HG03066 (cell line): ENCODE measurements around the gene RNF220.

Source experiments
- ATAC-seq: cut with Tn5 transposase; IDR thresholded peaks from one replicate; pipeline ENCODE4 v1.9.1; 2021; ENCODE audit warnings: low read depth; ENCODE audit not compliant: unreplicated experiment

The RNF220 gene

GRCh38 chr1:44631333-44631646, 226.2 kb downstream of the RNF220 start:
- no peak for ATAC-seq

GRCh38 chr1:44631647-44632539, 226.8 kb downstream of the RNF220 start:
- peak; percentile 70 for ATAC-seq

- ATAC-seq = no peak
These were observed 227.5 kb downstream of the RNF220 start for GRCh38 chr1:44632598-44632997.

GRCh38 chr1:44634606-44635189, 229.6 kb downstream of the RNF220 start:
- ATAC-seq = no peak

GRCh38 chr1:44635439-44635838, 230.4 kb downstream of the RNF220 start:
- no peak for ATAC-seq

DNA sequence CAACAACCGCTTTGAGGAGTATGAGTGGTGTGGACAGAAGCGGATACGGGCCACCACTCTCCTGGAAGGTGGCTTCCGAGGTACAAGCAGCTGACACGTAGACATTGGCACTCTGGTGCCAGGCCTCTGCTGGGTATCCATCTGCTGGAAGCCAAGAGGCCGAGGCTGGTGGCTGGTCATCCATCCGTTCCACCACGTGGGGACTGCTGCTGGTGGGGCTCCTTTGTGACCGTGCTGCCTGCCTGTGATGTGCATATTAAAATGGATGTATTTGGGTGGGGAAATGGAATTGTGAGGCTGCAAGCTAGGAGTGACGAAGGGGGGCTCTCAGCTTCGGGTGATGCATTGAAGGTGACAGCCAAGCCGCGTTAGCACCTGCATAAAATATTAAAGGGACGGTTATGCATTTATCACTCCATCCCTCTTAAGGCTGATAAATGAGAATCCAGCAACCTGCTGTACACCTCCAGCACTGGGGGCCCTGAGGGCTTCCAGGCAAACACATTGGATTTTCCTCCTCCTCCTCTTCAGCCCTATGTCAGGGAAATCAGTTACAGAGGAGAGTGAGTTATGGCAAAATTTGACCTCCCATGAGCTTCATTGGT, 231.1 kb downstream of the RNF220 start:
- ATAC-seq = no peak

GRCh38 chr1:44636688-44637598, 231.9 kb downstream of the RNF220 start:
- ATAC-seq = no peak

GRCh38 chr1:44637702-44638411, 232.8 kb downstream of the RNF220 start:
- ATAC-seq = no peak

- no peak for ATAC-seq
These were observed 235.3 kb downstream of the RNF220 start for GRCh38 chr1:44640200-44640853.

DNA sequence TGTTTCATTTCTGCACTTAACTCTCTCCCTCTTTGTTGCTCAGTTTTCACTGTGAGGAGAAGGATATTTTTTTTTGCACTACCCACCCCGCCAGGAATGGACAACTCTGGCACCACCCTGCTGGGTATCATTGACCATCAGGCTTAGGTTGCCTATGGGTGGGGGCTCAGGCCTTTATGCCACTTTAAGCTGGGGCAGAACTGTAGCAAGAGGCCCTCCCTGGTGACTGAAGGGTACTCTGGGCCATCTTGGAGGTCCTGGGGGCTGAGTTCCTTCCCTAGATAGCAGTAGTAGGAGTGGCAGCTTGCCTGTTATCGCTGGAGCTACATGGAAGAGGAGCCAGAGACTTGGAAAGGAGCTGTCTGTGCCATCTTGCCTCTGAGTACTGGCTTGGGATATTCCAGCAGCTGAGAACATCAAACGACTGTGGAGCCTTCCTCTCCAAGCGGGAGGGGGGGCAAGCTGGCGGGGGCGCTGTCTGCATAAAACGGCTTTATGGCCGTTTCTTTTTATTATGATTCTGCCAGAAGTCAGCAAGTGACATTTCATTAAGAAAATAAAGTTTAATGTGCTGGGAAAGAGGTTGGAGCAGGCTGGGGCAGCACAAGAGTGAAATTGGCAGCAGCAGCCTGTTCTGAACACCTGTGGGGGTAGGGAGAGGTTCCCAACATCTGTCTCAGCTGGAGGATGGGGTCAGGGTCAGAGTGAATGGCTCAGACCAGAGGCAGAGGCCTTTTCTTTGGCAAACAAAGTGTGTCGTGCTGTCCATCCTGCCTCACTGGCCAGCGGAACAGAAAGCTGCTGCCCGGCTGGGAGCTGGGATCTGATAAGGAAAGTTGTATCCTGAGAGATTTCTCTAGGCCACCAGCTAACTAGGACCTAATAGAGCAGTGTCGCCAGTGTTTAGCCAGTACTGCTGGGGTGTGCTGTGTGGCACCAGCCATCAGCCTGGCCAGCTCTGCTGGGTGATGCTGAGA, 236.4 kb downstream of the RNF220 start:
- ATAC-seq = no peak

- no peak for ATAC-seq
These were observed 237.2 kb downstream of the RNF220 start for GRCh38 chr1:44642255-44642654.

DNA sequence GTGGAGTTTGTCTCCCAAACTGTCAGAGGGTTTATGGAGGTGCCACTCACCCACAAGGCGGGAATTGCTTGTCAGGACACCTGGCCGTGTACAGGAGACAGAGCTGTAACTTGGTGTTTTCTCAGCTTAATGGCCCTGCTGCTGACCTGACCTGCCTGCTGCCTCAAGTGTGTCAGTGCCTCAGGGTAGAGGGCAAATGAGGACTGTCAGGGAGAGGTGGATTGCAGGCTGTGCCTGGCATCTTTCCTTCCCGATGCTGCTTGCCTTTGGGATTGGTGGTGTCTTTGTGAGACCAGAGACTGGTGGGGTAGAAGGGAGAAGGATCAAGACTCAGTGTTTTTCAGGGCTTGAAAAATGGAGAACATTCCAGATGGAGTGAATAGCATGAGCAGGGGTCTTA, 237.9 kb downstream of the RNF220 start:
- no peak for ATAC-seq

DNA sequence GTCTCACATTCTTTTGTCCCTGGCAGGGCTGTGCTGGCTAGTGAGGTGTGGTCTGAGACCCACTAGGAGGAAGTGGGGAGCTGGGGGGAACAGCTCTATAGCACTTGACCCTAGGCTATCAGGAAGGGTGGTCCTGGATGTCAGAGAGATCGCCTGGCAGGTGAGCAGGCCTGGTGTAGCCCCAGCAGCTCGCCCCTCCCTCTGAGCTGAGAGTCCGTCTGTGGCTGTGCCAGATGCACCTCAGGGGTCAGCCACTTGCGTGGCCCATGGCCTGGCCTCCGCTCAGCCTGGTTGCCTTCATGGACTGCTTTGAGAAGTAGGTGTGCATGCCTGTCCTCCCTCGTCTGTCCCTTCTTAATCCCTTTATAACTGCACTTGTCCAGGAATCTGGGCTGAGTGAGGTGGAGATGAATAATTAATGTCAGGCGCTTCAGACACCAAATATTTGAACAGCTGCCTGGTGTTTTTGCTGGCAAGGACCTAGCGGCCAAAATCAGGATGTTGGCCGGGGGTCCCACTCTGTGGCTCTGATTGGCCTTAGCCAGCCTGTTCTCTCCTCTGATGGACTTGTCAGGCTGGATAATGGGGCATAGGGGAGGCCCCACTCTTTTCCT, 238.8 kb downstream of the RNF220 start:
- ATAC-seq = no peak

GRCh38 chr1:44644806-44645205, 239.8 kb downstream of the RNF220 start:
- no peak for ATAC-seq

GRCh38 chr1:44645476-44646244, 240.6 kb downstream of the RNF220 start:
- ATAC-seq = no peak

DNA sequence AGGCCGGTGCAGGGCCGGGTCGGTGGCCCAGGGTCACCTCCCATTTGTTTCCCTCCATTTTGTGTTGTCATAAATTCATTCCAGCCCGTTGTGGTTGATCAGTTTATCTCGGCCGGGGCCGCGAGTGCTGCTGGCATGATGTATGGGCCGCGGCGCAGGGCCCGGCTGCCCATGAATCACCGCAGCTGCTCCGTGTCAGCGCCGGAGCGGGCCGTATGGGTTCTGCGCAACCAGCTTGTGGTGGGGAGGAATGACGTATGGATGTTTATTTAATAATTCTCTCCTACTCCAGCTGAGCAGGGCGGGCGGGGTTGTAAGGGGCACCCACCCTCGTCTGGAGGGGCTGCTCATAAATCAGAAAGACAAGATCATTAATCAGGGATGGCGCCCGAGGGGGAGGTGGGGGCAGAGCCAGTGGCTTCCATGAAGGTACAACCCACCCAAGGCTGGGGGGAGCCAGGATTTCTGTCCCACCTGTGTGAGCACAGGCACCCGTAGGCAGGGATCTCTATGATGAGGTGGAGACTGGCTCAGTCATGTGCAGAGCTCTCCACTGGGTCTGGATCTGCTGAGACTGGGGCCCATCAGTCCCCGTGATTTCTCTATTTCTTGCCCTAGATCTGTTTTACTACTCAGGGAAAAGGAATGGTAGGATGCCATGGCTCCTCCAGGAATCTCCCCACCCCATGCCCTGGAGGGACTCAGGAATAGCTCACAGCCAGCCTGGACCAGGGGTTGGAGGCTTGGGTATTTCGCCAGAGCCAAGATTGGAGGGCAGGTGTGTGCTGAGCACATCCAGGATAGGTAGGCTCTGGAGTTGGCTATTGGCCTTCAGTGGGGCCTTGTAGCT, 241.4 kb downstream of the RNF220 start:
- no peak for ATAC-seq
